ENCODE data around the gene MCCC1.

Gene MCCC1

DNA sequence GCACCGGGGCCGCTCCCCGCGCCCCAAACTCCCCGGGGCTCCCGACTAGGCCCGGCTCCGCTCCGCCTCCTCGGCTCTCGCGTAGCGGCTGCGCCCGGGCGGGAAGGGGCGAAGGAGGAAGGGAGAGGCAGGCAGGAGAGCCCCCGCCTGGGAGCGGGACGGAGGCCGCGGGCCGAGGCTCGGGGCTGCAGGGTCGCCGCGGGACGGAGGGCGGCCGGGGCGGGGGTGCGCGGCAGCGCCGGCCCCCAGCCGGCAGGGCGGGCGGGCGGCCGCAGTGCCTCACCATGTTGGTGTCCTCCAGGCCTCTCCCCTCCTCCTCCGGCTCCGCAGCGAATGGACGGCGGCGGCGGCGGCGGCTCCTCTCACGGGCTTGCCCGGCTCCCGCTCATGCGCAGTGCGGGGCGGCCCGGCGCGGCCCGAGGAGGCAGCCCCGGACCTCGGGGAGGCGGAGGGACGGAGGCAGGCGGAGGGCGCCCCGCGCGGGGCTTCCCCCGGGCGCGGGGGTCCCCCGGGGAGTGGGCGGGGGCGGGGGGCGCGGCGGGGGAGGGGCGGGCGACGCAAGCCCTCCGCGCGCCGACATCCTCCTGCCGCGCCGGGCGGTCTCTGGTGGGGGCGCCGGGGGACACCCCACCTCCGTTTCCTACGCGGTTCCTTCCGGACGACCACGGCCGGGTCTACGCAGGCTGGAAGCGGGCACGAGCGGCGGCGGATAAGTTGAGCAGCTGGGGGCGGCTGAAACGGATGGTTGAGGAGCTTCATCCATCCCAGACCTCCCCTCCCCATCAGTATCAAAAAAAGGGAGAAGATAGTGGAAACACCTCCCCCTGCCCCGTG, 118.9 kb downstream of the MCCC1 start, which contains the start of gene DCUN1D1:
DCUN1D1 (minus strand) TSS at position 335 of the 834 bp plus-strand sequence; CDS start at position 286, 49 bp downstream.
- Histone ChIP-seq H3K4me1 (ENCODE audit: control insufficient read depth, insufficient read depth, low read length) (peaks cover 30% of the 10 kb centered on the region), H3K27me3 (replicated peaks; ENCODE audit: control insufficient read depth, insufficient read depth, low read length) (no peaks in the 10 kb centered on the region), H3K4me3 (ENCODE audit: low read length) (peak within 1 kb of the TSS; percentile 94), H3K9ac (ENCODE audit: low read length) (peak within 1 kb of the TSS; percentile 89), H3K9me3 (ENCODE audit: control insufficient read depth, low read length) (no peaks in the 10 kb centered on the region), H3K36me3 (ENCODE audit: control insufficient read depth, insufficient read depth, low read length, severe bottlenecking) (no peaks in the 10 kb centered on the region)
- DNase-seq (ENCODE audit: low read depth): peak; percentile 96

DNA sequence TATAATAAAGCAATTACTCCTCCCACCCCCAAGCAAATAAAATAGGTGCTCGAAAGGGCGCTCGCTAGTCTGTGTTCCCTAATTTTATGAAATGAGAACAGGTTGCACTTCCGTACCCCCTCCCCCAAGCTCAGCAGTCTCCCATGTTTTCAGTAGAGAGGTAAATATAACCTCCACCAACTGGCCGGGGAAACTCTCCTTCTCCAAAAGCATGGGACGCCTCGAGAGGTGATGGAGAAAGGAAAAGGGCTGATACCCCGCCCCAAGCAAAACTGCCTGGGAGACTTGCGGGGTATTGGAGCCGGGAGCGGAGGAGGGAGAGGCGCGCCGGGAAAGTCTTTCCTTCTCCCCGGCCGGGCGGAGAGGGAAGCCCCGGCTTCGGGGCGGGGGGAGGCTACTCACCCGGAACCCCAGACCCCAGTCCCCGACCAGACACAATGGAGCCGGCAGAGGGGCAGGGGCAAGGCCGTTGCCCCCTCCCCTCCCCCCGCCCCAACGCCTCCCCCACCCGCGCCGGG, 119.6 kb downstream of the MCCC1 start:
- Histone ChIP-seq H3K9ac (ENCODE audit: low read length) (peak overlapping the region; percentile 89), H3K4me3 (ENCODE audit: low read length) (peak overlapping the region; percentile 94), H3K4me1 (ENCODE audit: control insufficient read depth, insufficient read depth, low read length) (peaks cover 30% of the 10 kb centered on the region), H3K9me3 (ENCODE audit: control insufficient read depth, low read length) (no peaks in the 10 kb centered on the region), H3K36me3 (ENCODE audit: control insufficient read depth, insufficient read depth, low read length, severe bottlenecking) (no peaks in the 10 kb centered on the region), H3K27me3 (replicated peaks; ENCODE audit: control insufficient read depth, insufficient read depth, low read length) (no peaks in the 10 kb centered on the region)
- peak; percentile 61 for DNase-seq (ENCODE audit: low read depth)

DNA sequence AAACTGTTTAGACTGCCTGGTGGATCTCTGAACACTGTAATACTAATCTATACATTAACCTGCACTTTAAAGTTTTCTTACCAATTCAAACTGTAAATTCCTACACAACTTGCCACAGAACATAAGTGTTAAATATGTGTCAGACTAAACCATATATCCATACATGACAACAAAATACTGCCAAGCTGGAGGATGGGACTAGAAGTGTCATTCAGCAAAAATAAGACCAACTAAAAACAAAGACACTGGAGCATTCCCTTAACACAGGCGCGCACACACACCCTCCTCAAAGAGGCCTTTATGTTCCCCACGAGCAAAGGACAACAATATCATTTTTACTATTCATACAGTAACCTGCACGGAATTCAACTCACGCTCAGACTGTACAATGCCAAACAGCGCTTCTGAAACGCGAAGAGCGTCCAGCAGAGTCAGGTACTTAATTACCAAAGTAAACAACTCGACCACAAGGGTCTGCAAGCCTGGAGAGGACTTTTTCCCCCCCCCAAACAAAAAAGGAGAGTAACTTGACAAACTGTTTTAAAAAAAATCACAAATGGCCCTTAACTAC, 120.1 kb downstream of the MCCC1 start:
- peak overlapping the region; percentile 94 for H3K4me3 ChIP-seq (ENCODE audit: low read length)
- H3K27me3 ChIP-seq (replicated peaks; ENCODE audit: control insufficient read depth, insufficient read depth, low read length): no peaks in the 10 kb centered on the region
- no peaks in the 10 kb centered on the region for H3K36me3 ChIP-seq (ENCODE audit: control insufficient read depth, insufficient read depth, low read length, severe bottlenecking)
- peaks cover 30% of the 10 kb centered on the region for H3K4me1 ChIP-seq (ENCODE audit: control insufficient read depth, insufficient read depth, low read length)
- peak overlapping the region; percentile 89 for H3K9ac ChIP-seq (ENCODE audit: low read length)
- H3K9me3 ChIP-seq (ENCODE audit: control insufficient read depth, low read length): no peaks in the 10 kb centered on the region
- DNase-seq (ENCODE audit: low read depth): peak; percentile 26

DNA sequence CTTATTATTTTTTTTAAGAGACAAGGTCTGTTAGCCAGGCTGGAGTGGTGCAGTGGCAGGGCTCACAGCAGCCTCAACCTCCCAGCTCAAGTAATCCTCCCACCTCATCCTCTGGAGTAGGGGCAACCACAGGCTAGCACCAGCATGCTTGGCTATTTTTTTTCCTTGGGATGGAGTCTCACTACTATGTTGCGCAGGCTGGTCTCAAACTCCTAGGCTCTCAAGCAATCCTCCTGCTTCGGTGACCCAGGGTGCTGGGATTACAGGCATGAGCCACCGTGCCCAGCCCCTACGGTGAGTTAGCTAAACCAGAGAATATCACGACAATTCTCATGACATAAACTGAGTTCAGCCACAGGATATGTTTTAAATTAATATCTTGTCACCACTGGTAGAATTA, 120.9 kb downstream of the MCCC1 start:
- no peak overlapping the region for H3K9ac ChIP-seq (ENCODE audit: low read length)
- no peak for DNase-seq (ENCODE audit: low read depth)

DNA sequence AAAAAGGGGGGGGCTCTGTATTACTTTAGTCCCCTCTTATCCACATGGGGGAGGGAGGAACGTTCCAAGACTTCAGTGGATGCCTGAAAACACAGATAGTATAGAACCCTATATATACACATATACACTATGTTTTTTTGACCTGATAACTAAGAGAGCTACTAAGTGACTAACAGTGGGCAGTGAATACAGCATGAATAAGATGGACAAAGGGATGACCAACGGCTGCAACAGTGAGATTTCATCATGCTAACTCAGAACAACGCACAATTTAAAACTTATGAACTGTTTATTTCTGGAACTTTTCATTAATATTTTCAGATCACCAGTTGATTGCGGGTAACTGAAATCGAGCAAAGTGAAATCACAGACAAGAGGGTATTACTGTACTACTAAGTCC, 126.2 kb downstream of the MCCC1 start:
- Histone ChIP-seq H3K9ac (ENCODE audit: low read length) (no peak overlapping the region), H3K9me3 (ENCODE audit: control insufficient read depth, low read length) (no peaks in the 10 kb centered on the region), H3K4me1 (ENCODE audit: control insufficient read depth, insufficient read depth, low read length) (peaks cover 12% of the 10 kb centered on the region), H3K4me3 (ENCODE audit: low read length) (no peak overlapping the region), H3K27me3 (replicated peaks; ENCODE audit: control insufficient read depth, insufficient read depth, low read length) (no peaks in the 10 kb centered on the region), H3K36me3 (ENCODE audit: control insufficient read depth, insufficient read depth, low read length, severe bottlenecking) (peaks cover 6% of the 10 kb centered on the region)
- no peak for DNase-seq (ENCODE audit: low read depth)

More for the DNA sequence above, 120.9 kb downstream of the MCCC1 start:
- H3K4me1 ChIP-seq (ENCODE audit: control insufficient read depth, insufficient read depth, low read length): peaks cover 22% of the 10 kb centered on the region
- no peaks in the 10 kb centered on the region for H3K36me3 ChIP-seq (ENCODE audit: control insufficient read depth, insufficient read depth, low read length, severe bottlenecking)
- H3K27me3 ChIP-seq (replicated peaks; ENCODE audit: control insufficient read depth, insufficient read depth, low read length): no peaks in the 10 kb centered on the region
- H3K4me3 ChIP-seq (ENCODE audit: low read length): peak overlapping the region; percentile 94
- H3K9me3 ChIP-seq (ENCODE audit: control insufficient read depth, low read length): no peaks in the 10 kb centered on the region

DNA sequence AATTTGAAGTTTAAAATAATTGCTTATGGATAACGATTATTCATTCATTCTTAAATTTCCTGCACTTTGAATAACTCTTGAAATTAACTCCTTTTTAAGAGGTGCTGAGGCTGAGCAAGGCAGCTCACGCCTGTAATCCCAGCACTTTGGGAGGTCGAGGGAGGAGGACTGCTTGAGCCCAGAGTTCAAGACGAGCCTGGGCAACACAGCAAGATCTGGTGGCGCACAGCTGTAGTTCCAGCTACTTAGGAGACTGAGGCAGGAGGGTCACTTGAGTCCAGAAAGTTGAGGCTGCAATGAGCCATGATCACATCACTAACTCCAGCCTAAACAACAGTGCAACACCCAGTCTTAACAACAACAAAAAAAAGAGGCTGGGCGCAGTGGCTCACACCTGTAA, 126.9 kb downstream of the MCCC1 start:
- H3K4me1 ChIP-seq (ENCODE audit: control insufficient read depth, insufficient read depth, low read length): peaks cover 18% of the 10 kb centered on the region
- H3K36me3 ChIP-seq (ENCODE audit: control insufficient read depth, insufficient read depth, low read length, severe bottlenecking): peaks cover 6% of the 10 kb centered on the region
- H3K9ac ChIP-seq (ENCODE audit: low read length): no peak overlapping the region
- no peaks in the 10 kb centered on the region for H3K27me3 ChIP-seq (replicated peaks; ENCODE audit: control insufficient read depth, insufficient read depth, low read length)
- H3K4me3 ChIP-seq (ENCODE audit: low read length): no peak overlapping the region
- DNase-seq (ENCODE audit: low read depth): no peak
- no peaks in the 10 kb centered on the region for H3K9me3 ChIP-seq (ENCODE audit: control insufficient read depth, low read length)

DNA sequence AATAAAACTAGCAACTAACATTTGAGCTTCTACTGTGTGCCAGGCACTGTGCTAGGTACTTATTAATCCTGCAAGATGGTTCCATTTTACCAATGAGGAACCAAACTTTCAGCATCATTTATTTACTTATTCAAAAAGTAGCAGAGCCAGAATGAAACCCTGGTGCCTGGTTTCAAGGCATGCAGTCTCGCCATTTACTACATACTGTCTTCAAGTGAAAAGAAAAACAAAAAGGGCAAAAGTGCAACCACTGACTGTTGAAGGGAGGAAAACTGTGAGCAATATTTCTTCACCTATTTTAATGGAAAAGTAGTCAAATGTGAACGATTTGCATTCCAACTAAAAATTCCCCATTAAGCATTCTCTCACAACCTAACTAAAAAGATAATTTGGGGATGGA, 127.7 kb downstream of the MCCC1 start:
- no peak overlapping the region for H3K4me3 ChIP-seq (ENCODE audit: low read length)
- DNase-seq (ENCODE audit: low read depth): peak; percentile 41
- H3K9me3 ChIP-seq (ENCODE audit: control insufficient read depth, low read length): no peaks in the 10 kb centered on the region
- peaks cover 21% of the 10 kb centered on the region for H3K4me1 ChIP-seq (ENCODE audit: control insufficient read depth, insufficient read depth, low read length)
- H3K36me3 ChIP-seq (ENCODE audit: control insufficient read depth, insufficient read depth, low read length, severe bottlenecking): peaks cover 6% of the 10 kb centered on the region
- H3K9ac ChIP-seq (ENCODE audit: low read length): no peak overlapping the region
- H3K27me3 ChIP-seq (replicated peaks; ENCODE audit: control insufficient read depth, insufficient read depth, low read length): no peaks in the 10 kb centered on the region

DNA sequence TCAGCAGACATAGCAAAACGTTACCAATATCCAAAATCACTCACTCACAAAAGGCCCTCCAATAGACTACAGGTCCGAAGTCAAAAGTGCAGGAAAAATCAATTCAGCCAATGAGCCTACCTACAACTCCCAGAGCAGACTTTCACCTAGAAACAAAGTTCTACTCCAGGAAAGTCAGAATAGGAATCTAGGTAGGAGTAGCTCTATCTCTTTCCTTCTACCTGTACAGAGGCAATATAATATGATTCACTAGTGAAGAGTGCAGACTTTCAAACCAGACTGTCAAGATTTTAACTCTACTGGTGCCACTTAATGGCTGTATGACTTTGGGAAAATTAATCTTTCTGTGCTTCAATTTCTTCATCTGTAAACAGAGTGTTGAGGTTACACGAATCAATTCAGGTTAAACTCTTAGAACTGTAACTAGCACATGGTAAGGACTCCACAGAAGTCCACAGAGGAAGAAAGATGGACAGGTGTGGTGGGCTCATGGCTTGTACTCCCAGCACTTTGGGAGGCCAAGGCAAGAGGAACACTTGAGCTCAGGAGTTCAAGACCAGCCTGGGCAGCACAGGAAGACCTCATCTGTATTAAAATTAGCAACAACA, 128.4 kb downstream of the MCCC1 start:
- no peaks in the 10 kb centered on the region for H3K27me3 ChIP-seq (replicated peaks; ENCODE audit: control insufficient read depth, insufficient read depth, low read length)
- no peak for DNase-seq (ENCODE audit: low read depth)
- no peak overlapping the region for H3K9ac ChIP-seq (ENCODE audit: low read length)
- no peaks in the 10 kb centered on the region for H3K9me3 ChIP-seq (ENCODE audit: control insufficient read depth, low read length)
- peaks cover 6% of the 10 kb centered on the region for H3K36me3 ChIP-seq (ENCODE audit: control insufficient read depth, insufficient read depth, low read length, severe bottlenecking)
- no peak overlapping the region for H3K4me3 ChIP-seq (ENCODE audit: low read length)
- peaks cover 26% of the 10 kb centered on the region for H3K4me1 ChIP-seq (ENCODE audit: control insufficient read depth, insufficient read depth, low read length)

DNA sequence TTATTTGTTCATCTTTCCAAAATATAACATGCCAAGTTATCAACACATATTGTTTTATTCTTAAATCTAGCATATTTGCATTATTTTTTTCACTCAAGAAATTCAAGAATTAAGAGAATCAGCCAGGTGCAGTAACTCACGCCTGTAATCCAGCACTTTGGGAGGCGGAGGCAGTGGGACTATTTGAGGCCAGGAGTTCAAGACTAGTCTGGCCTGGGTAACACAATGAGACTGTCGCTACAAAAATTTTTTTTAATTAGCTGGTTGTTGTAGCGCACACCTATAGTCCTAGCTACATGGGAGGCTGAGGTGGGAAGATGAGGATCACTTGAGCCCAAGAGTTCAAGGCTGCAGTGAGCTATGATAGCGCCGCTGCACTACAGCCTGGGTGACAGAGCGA, 129.4 kb downstream of the MCCC1 start:
- Histone ChIP-seq H3K4me1 (ENCODE audit: control insufficient read depth, insufficient read depth, low read length) (peaks cover 33% of the 10 kb centered on the region), H3K9me3 (ENCODE audit: control insufficient read depth, low read length) (no peaks in the 10 kb centered on the region), H3K27me3 (replicated peaks; ENCODE audit: control insufficient read depth, insufficient read depth, low read length) (no peaks in the 10 kb centered on the region), H3K36me3 (ENCODE audit: control insufficient read depth, insufficient read depth, low read length, severe bottlenecking) (peaks cover 6% of the 10 kb centered on the region), H3K9ac (ENCODE audit: low read length) (no peak overlapping the region), H3K4me3 (ENCODE audit: low read length) (no peak overlapping the region)
- no peak for DNase-seq (ENCODE audit: low read depth)

DNA sequence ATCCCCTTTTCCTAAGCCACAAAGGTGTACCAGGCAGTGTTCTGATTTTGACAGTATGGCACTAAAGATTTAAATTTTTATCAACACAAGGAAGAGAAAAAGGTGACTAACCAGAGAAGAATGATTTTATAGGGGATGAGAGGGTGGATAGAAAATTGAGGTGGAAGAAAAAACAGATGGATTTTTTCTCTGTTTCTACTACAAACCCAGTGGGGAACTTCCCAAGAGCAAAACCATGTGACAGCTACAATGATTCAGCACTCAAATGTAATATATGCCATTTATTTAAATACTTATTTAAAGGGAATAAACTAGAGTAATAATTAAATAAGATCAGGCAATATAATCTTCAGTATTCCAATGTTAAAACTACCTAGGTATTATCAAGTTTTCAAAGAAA, 130.0 kb downstream of the MCCC1 start:
- Histone ChIP-seq H3K4me1 (ENCODE audit: control insufficient read depth, insufficient read depth, low read length) (peaks cover 33% of the 10 kb centered on the region), H3K9ac (ENCODE audit: low read length) (no peak overlapping the region), H3K36me3 (ENCODE audit: control insufficient read depth, insufficient read depth, low read length, severe bottlenecking) (peaks cover 6% of the 10 kb centered on the region), H3K27me3 (replicated peaks; ENCODE audit: control insufficient read depth, insufficient read depth, low read length) (no peaks in the 10 kb centered on the region), H3K4me3 (ENCODE audit: low read length) (no peak overlapping the region), H3K9me3 (ENCODE audit: control insufficient read depth, low read length) (no peaks in the 10 kb centered on the region)
- peak; percentile 52 for DNase-seq (ENCODE audit: low read depth)
